Hepatocyte (in vitro differentiated cells): ENCODE measurements around the gene ADD1. TPM values are rescaled to one million over a fixed set of nuclear protein-coding genes. Genes with fewer than 3 reads are reported as not detected.

Experiments
- DNase-seq: peaks from one replicate; pipeline ENCODE4 v3.0.0-alpha.2; 2016; ENCODE audit warnings: low spot score
- H2AFZ ChIP-seq: fragments of 200-600 bp; sonication (generic); 2 replicates; pipeline ENCODE4 v1.6.0; 2016; ENCODE audit warnings: antibody characterized with exemption, mild to moderate bottlenecking
- H3K27ac ChIP-seq: fragments of 200-600 bp; sonication (generic); 2 replicates; pipeline ENCODE4 v1.5.1; 2016; ENCODE audit warnings: mild to moderate bottlenecking
- H3K27me3 ChIP-seq: fragments of 200-600 bp; sonication (generic); 2 replicates; pipeline ENCODE4 v1.6.1; 2016
- H3K36me3 ChIP-seq: fragments of 200-600 bp; sonication (generic); replicated peaks from 2 replicates; pipeline ENCODE4 v1.5.1; 2016; ENCODE audit warnings: low read depth; ENCODE audit not compliant: insufficient read depth
- H3K4me1 ChIP-seq: fragments of 200-600 bp; sonication (generic); 2 replicates; pipeline ENCODE4 v1.5.1; 2016; ENCODE audit warnings: mild to moderate bottlenecking, moderate library complexity; ENCODE audit not compliant: insufficient read depth
- H3K4me2 ChIP-seq: fragments of 200-600 bp; sonication (generic); 2 replicates; pipeline ENCODE4 v1.6.0; 2016
- H3K4me3 ChIP-seq: fragments of 200-600 bp; sonication (generic); 2 replicates; pipeline ENCODE4 v1.5.1; 2016; ENCODE audit warnings: mild to moderate bottlenecking
- H3K79me2 ChIP-seq: fragments of 200-600 bp; sonication (generic); 2 replicates; pipeline ENCODE4 v1.6.0; 2017; ENCODE audit warnings: mild to moderate bottlenecking
- H3K9me2 ChIP-seq: fragments of 200-600 bp; sonication (generic); replicated peaks from 2 replicates; pipeline ENCODE4 v1.6.0; 2017; ENCODE audit warnings: mild to moderate bottlenecking; ENCODE audit not compliant: insufficient read depth
- H3K9me3 ChIP-seq: fragments of 200-600 bp; sonication (generic); 2 replicates; pipeline ENCODE4 v1.5.1; 2016; ENCODE audit warnings: low read depth, mild to moderate bottlenecking
- H4K20me1 ChIP-seq: fragments of 200-600 bp; sonication (generic); 2 replicates; pipeline ENCODE4 v1.6.0; 2016; ENCODE audit warnings: mild to moderate bottlenecking; ENCODE audit not compliant: insufficient read depth, poor library complexity, severe bottlenecking
- EZH2 ChIP-seq: fragments of 200-600 bp; sonication (generic); IDR thresholded peaks from 2 replicates; pipeline ENCODE4 v1.6.1; 2016; ENCODE audit warnings: antibody characterized with exemption, mild to moderate bottlenecking, borderline replicate concordance
- EZH2phosphoT487 ChIP-seq: fragments of 200-600 bp; sonication (generic); IDR thresholded peaks from one replicate; pipeline ENCODE4 v1.6.1; 2018; ENCODE audit warnings: antibody characterized with exemption, mild to moderate bottlenecking, low read depth, moderate library complexity; ENCODE audit not compliant: unreplicated experiment, severe bottlenecking
- whole genome bisulfite sequencing: methylation state at CpG from one replicate; pipeline ENCODE4 v1.1.6; 2016; ENCODE audit warnings: low lambda C conversion rate; ENCODE audit errors: missing lambda C conversion rate; 5-methylcytosine and 5-hydroxymethylcytosine counted together
- polyA plus RNA-seq: library from polyadenylated mRNA; unstranded; fragments of >200 nt; fragmentation: Nextera tagmentation; extraction: Ambion mirVana; gene quantifications from 2 replicates; pipeline ENCODE4 v1.2.1, GENCODE V29; 2016
- total RNA-seq: library from RNA; depleted of rRNA; stranded (reverse); fragments of >200 nt; gene quantifications from 2 replicates; pipeline ENCODE4 v1.2.3, GENCODE V29; 2014
- TF ChIP-seq, protein P1 (sequence below): fragments of 200-600 bp; sonication (generic); IDR thresholded peaks from 2 replicates; pipeline ENCODE4 v1.5.1; 2016; ENCODE audit warnings: antibody characterized with exemption, mild to moderate bottlenecking; ENCODE audit not compliant: poor library complexity

Gene ADD1
- total and polyA plus RNA-seq, 2 experiments from 2014 or later: 179 to 208 TPM

DNA sequence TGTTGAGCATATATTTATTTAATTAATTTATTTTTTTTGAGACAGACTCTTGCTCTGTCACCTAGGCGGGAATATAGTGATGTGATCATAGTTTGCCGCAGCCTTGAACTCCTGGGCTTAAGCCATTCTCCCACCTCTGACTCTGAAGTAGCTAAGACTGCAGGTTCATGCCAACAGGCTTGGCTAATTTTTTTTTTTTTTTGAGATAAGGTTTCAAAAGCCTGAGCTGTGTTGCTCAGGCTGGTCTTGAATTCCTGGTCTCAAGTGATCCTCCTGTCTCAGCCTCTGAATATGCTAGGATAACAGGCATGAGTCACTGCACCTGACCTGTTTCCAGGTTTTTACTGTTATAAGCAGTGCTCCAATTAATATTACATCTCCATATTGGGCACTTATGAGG lies 4.8 kb downstream of the ADD1 start:
- TF ChIP-seq, protein P1, sequence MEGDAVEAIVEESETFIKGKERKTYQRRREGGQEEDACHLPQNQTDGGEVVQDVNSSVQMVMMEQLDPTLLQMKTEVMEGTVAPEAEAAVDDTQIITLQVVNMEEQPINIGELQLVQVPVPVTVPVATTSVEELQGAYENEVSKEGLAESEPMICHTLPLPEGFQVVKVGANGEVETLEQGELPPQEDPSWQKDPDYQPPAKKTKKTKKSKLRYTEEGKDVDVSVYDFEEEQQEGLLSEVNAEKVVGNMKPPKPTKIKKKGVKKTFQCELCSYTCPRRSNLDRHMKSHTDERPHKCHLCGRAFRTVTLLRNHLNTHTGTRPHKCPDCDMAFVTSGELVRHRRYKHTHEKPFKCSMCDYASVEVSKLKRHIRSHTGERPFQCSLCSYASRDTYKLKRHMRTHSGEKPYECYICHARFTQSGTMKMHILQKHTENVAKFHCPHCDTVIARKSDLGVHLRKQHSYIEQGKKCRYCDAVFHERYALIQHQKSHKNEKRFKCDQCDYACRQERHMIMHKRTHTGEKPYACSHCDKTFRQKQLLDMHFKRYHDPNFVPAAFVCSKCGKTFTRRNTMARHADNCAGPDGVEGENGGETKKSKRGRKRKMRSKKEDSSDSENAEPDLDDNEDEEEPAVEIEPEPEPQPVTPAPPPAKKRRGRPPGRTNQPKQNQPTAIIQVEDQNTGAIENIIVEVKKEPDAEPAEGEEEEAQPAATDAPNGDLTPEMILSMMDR: no peak
- no peak for TF ChIP-seq EZH2phosphoT487
- no peak for TF ChIP-seq EZH2
- Histone ChIP-seq H3K4me3 (no peak overlapping the region), H3K27ac (peak overlapping the region; percentile 50), H3K4me2 (peak overlapping the region; percentile 0), H3K27me3 (no peaks in the 10 kb centered on the region), H4K20me1 (peaks cover 80% of the 10 kb centered on the region), H3K4me1 (peaks cover 46% of the 10 kb centered on the region), H3K9me2 (no peaks in the 10 kb centered on the region), H2AFZ (no peak overlapping the region), H3K9me3 (no peaks in the 10 kb centered on the region), H3K36me3 (no peaks in the 10 kb centered on the region), H3K79me2 (peaks cover 93% of the 10 kb centered on the region)
- WGBS: 92% methylated on average over 2 of the region's 2 CpGs
- DNase-seq: no peak

GRCh38 chr4:2849267-2850152 lies 5.9 kb downstream of the ADD1 start:
- Histone ChIP-seq H3K27ac (peak overlapping the region; percentile 50), H3K36me3 (no peaks in the 10 kb centered on the region)
- peak; percentile 42 for DNase-seq

GRCh38 chr4:2850966-2851798 lies 7.5 kb downstream of the ADD1 start:
- Histone ChIP-seq H3K27me3 (no peaks in the 10 kb centered on the region), H3K9me3 (no peaks in the 10 kb centered on the region), H2AFZ (no peak overlapping the region), H3K9me2 (no peaks in the 10 kb centered on the region), H3K36me3 (no peaks in the 10 kb centered on the region), H3K4me3 (no peak overlapping the region), H3K79me2 (peaks cover 98% of the 10 kb centered on the region), H4K20me1 (peaks cover 81% of the 10 kb centered on the region), H3K4me2 (no peak overlapping the region), H3K4me1 (peaks cover 39% of the 10 kb centered on the region), H3K27ac (no peak overlapping the region)
- TF ChIP-seq EZH2phosphoT487: no peak
- TF ChIP-seq EZH2: no peak
- TF ChIP-seq, protein P1: no peak
- 89% methylated on average over 2 of the region's 2 CpGs for WGBS
- no peak for DNase-seq

More at GRCh38 chr4:2849267-2850152, 5.9 kb downstream of the ADD1 start:
- peaks cover 46% of the 10 kb centered on the region for H3K4me1 ChIP-seq
- H3K27me3 ChIP-seq: no peaks in the 10 kb centered on the region
- H3K9me2 ChIP-seq: no peaks in the 10 kb centered on the region
- no peak overlapping the region for H3K4me3 ChIP-seq
- H3K9me3 ChIP-seq: no peaks in the 10 kb centered on the region
- WGBS: 69% methylated on average over 9 of the region's 9 CpGs
- TF ChIP-seq, protein P1: no peak
- TF ChIP-seq EZH2phosphoT487 (no peak), EZH2 (no peak)
- H3K79me2 ChIP-seq: peaks cover 98% of the 10 kb centered on the region
- H4K20me1 ChIP-seq: peaks cover 89% of the 10 kb centered on the region
- peak overlapping the region; percentile 50 for H3K4me2 ChIP-seq
- H2AFZ ChIP-seq: no peak overlapping the region
